WI38 (cell line): ENCODE data around the gene SPINT2.

Source experiments
- H3K4me3 ChIP-seq: 2 replicates; pipeline ENCODE4 v1.5.1; 2011; ENCODE audit warnings: low read depth, mild to moderate bottlenecking, control low read depth, low read length
- TF ChIP-seq, protein P1 (sequence below): IDR thresholded peaks from 2 replicates; pipeline ENCODE4 v1.5.1; 2012; ENCODE audit warnings: low read depth, mild to moderate bottlenecking, control low read depth, low read length

Gene SPINT2

GRCh38 chr19:38288123-38288855, 23.9 kb downstream of the SPINT2 start:
- TF ChIP-seq, protein P1, sequence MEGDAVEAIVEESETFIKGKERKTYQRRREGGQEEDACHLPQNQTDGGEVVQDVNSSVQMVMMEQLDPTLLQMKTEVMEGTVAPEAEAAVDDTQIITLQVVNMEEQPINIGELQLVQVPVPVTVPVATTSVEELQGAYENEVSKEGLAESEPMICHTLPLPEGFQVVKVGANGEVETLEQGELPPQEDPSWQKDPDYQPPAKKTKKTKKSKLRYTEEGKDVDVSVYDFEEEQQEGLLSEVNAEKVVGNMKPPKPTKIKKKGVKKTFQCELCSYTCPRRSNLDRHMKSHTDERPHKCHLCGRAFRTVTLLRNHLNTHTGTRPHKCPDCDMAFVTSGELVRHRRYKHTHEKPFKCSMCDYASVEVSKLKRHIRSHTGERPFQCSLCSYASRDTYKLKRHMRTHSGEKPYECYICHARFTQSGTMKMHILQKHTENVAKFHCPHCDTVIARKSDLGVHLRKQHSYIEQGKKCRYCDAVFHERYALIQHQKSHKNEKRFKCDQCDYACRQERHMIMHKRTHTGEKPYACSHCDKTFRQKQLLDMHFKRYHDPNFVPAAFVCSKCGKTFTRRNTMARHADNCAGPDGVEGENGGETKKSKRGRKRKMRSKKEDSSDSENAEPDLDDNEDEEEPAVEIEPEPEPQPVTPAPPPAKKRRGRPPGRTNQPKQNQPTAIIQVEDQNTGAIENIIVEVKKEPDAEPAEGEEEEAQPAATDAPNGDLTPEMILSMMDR, result no peak
- H3K4me3 ChIP-seq, result no peak overlapping the region

GRCh38 chr19:38289955-38290354, 25.6 kb downstream of the SPINT2 start:
- TF ChIP-seq, protein P1, result no peak
- no peak overlapping the region for H3K4me3 ChIP-seq

GRCh38 chr19:38290631-38291147, 26.3 kb downstream of the SPINT2 start:
- TF ChIP-seq, protein P1, result no peak

DNA sequence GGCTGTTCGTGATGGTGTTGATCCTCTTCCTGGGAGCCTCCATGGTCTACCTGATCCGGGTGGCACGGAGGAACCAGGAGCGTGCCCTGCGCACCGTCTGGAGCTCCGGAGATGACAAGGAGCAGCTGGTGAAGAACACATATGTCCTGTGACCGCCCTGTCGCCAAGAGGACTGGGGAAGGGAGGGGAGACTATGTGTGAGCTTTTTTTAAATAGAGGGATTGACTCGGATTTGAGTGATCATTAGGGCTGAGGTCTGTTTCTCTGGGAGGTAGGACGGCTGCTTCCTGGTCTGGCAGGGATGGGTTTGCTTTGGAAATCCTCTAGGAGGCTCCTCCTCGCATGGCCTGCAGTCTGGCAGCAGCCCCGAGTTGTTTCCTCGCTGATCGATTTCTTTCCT, 27.5 kb downstream of the SPINT2 start:
- TF ChIP-seq, protein P1, result no peak
- no peak overlapping the region for H3K4me3 ChIP-seq

More at GRCh38 chr19:38290631-38291147, 26.3 kb downstream of the SPINT2 start:
- no peak overlapping the region for H3K4me3 ChIP-seq

GRCh38 chr19:38293281-38293680, 28.9 kb downstream of the SPINT2 start:
- no peak overlapping the region for H3K4me3 ChIP-seq
- TF ChIP-seq, protein P1, result no peak

DNA sequence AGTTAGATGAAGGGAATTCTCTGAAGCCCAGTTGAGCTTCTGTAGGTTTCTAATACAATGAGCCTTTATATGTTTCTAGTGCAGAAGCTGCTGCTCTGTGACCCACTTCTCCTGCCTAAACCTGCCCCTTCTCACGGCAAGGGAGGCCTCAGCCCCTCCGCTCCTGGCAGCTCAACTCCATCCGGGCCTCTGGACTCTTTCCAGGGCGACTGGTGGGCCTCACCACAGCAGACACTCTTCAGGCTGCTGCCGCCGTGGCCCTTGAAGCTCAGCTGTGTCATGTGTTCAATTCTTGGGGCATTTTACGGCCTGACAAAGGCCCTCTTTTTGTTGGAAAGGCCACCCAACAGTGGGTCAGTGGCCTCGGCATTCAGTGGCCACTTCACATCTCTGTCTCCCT, 29.7 kb downstream of the SPINT2 start:
- TF ChIP-seq, protein P1, result no peak
- no peak overlapping the region for H3K4me3 ChIP-seq
